GM10266 (cell line): ENCODE results near the gene RBFA.
"Not testable (repeated sequence)": the region's sequence is repeated elsewhere in the genome, so short reads cannot be mapped to it uniquely, and the experiment has no call there.

Experiments used
- DNase-seq: peaks from one replicate; pipeline ENCODE4 v3.0.0; 2012; ENCODE audit errors: extremely low spot score
- TF ChIP-seq, protein P1 (sequence below): IDR thresholded peaks from 2 replicates; pipeline ENCODE4 v1.5.1; 2012; ENCODE audit warnings: mild to moderate bottlenecking, low read depth; ENCODE audit not compliant: control insufficient read depth, insufficient read depth; ENCODE audit errors: missing control alignments

RBFA gene

GRCh38 chr18:80012714-80013113 is 21.5 kb upstream of the RBFA start:
- TF ChIP-seq, protein P1, sequence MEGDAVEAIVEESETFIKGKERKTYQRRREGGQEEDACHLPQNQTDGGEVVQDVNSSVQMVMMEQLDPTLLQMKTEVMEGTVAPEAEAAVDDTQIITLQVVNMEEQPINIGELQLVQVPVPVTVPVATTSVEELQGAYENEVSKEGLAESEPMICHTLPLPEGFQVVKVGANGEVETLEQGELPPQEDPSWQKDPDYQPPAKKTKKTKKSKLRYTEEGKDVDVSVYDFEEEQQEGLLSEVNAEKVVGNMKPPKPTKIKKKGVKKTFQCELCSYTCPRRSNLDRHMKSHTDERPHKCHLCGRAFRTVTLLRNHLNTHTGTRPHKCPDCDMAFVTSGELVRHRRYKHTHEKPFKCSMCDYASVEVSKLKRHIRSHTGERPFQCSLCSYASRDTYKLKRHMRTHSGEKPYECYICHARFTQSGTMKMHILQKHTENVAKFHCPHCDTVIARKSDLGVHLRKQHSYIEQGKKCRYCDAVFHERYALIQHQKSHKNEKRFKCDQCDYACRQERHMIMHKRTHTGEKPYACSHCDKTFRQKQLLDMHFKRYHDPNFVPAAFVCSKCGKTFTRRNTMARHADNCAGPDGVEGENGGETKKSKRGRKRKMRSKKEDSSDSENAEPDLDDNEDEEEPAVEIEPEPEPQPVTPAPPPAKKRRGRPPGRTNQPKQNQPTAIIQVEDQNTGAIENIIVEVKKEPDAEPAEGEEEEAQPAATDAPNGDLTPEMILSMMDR = no peak
- DNase-seq = no peak

DNA sequence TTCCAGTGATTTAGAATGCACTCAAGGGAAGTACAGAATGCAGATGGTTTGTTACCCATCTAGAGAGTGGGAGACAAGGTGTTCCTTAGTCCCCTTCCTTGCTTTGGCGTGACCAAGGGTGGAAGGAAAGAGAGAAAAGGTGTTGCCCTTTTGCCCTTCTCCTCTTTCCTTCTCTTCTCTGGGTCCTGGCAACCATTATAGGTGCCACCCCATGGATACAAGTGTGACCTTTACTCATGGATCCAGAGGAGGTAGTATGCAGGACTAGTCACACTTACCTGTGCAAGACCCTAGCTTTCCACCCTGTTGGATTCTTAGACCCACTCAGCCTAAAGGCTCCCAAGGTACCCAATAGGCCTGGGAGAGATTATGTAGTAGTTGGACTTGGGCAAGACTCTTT is 11.6 kb upstream of the RBFA start:
- DNase-seq = no peak
- TF ChIP-seq, protein P1 = no peak

GRCh38 chr18:80023173-80023572 is 11.1 kb upstream of the RBFA start:
- TF ChIP-seq, protein P1 = peak; percentile 30
- DNase-seq = no peak

GRCh38 chr18:80026363-80026762 is 7.9 kb upstream of the RBFA start:
- TF ChIP-seq, protein P1 = no peak
- no peak for DNase-seq

DNA sequence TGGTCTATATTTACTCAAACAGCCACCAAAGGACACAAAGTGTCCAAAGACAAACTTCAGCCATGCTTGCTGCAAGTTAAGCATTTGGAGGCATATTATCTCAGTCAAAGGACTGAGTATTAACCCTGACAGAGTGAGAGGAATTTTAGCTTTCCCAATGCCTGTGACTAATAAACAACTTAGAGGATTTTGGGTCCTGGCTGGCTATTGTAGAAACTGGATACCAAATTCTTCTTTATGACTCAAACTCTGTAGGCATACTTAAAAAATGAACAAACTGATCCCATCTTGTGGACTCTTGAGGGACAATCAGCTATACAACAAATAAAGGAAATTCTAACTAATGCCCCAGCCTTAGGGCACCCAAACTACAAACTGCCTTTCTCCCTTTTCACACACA is 6.5 kb upstream of the RBFA start:
- not testable (repeated sequence) for DNase-seq

DNA sequence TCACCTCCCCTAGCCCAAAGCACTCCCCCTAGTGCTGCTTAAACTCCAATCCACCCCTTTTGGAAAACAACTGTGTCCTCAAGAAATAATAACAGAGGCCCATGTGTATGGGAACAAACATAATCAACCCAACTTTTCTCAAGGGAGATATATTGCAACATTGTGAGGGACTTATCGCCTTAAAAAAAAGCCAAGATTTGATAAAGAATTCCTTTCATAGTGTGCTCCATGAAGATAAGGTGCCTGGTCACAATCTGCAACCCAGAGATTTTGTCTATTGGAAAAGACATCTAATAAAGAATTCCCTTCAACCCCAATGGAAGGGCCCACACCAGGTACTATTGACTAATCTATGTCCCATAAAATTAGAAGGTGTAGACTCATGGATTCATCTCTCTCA is 4.5 kb upstream of the RBFA start:
- no peak for DNase-seq
- TF ChIP-seq, protein P1 = no peak

DNA sequence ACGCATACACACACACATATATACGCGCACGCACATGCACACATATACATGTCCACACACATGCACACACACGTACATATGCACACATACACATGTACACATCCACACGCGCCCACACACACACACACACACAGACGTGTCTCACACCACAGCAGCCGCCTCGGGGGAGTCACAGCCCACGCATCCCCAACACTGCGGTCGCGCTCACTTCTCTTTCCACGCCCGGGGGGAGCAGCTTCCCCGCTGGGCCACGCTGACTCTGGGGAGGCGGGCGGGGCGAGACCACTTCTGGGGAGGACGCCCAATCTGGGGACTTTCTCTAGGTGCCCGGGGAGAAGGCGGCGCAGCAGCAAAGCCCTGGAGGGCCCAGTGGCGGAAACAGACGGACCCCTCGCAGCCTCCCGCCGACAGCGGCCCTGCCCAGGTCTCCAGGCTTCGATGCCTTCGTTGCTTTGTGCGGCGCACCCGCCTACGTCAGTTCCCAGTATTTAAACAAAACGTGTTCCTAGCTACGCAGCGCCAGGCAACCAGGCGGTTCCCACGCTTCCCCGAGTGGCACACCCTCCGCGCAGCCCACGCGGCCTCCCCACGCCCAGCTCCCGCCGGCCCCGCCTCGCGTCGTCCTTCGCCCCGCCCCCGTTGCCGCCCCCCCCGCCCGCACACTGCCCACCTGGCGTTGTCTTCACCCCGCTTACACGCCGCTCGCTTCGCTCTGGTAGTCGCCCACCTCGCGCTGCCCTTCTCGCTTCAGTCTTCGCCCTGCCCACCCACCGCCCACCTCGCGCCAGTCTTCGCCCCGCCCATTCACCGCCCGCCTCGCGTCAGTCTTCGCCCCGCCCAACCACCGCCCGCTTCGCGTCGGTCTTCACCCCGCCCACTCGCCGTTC is 810 bp upstream of the RBFA start:
- no peak for DNase-seq
- TF ChIP-seq, protein P1 = no peak
